Measurements from ENCODE around the gene PJVK. TPM values are rescaled to one million over a fixed set of nuclear protein-coding genes. Genes with fewer than 3 reads are reported as not detected.

Gene PJVK
- total RNA-seq, 1 experiment from 2014 or later = 2.5 TPM

DNA sequence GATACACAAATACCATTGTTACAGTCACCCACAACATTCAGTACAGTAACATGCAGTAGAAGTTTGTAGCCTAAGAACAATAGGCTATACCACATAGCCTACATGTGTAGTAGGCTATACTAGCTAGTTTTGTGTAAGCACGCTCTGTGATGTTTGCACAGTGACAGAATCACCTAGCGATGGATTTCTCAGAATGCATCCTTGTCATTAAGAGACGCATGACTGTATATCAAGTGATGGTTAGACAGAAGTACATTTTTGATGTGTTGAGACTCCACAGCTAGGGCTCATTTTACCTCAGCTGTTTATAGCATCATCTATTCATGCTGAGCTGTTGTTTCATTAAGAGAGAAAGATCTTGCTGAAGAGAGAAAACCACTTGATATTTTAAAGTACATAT, 48.5 kb downstream of the PJVK start (continued):
- TF ChIP-seq, protein P1, sequence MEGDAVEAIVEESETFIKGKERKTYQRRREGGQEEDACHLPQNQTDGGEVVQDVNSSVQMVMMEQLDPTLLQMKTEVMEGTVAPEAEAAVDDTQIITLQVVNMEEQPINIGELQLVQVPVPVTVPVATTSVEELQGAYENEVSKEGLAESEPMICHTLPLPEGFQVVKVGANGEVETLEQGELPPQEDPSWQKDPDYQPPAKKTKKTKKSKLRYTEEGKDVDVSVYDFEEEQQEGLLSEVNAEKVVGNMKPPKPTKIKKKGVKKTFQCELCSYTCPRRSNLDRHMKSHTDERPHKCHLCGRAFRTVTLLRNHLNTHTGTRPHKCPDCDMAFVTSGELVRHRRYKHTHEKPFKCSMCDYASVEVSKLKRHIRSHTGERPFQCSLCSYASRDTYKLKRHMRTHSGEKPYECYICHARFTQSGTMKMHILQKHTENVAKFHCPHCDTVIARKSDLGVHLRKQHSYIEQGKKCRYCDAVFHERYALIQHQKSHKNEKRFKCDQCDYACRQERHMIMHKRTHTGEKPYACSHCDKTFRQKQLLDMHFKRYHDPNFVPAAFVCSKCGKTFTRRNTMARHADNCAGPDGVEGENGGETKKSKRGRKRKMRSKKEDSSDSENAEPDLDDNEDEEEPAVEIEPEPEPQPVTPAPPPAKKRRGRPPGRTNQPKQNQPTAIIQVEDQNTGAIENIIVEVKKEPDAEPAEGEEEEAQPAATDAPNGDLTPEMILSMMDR (IDR thresholded peaks at IDR 0.05) = no peak
- TF ChIP-seq, protein P2, sequence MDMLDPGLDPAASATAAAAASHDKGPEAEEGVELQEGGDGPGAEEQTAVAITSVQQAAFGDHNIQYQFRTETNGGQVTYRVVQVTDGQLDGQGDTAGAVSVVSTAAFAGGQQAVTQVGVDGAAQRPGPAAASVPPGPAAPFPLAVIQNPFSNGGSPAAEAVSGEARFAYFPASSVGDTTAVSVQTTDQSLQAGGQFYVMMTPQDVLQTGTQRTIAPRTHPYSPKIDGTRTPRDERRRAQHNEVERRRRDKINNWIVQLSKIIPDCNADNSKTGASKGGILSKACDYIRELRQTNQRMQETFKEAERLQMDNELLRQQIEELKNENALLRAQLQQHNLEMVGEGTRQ (CRISPR knock-in tag; IDR thresholded peaks at IDR 0.05) = no peak
- TF ChIP-seq ZNF512 (CRISPR knock-in tag; IDR thresholded peaks at IDR 0.05; ENCODE audit: borderline replicate concordance) (no peak), MAX (CRISPR knock-in tag; IDR thresholded peaks at IDR 0.05) (no peak), ZNF396 (CRISPR knock-in tag; IDR thresholded peaks at IDR 0.05; ENCODE audit: borderline replicate concordance) (no peak), ZNF425 (CRISPR knock-in tag; conservative IDR thresholded peaks at IDR 0.05) (no peak), ELF4 (CRISPR knock-in tag; IDR thresholded peaks at IDR 0.05; ENCODE audit: low read depth) (no peak), GTF2I (CRISPR knock-in tag; conservative IDR thresholded peaks at IDR 0.05) (no peak), MYBL2 (CRISPR knock-in tag; IDR thresholded peaks at IDR 0.05) (no peak), ZNF232 (CRISPR knock-in tag; IDR thresholded peaks at IDR 0.05) (no peak)
- TF ChIP-seq, protein P3, sequence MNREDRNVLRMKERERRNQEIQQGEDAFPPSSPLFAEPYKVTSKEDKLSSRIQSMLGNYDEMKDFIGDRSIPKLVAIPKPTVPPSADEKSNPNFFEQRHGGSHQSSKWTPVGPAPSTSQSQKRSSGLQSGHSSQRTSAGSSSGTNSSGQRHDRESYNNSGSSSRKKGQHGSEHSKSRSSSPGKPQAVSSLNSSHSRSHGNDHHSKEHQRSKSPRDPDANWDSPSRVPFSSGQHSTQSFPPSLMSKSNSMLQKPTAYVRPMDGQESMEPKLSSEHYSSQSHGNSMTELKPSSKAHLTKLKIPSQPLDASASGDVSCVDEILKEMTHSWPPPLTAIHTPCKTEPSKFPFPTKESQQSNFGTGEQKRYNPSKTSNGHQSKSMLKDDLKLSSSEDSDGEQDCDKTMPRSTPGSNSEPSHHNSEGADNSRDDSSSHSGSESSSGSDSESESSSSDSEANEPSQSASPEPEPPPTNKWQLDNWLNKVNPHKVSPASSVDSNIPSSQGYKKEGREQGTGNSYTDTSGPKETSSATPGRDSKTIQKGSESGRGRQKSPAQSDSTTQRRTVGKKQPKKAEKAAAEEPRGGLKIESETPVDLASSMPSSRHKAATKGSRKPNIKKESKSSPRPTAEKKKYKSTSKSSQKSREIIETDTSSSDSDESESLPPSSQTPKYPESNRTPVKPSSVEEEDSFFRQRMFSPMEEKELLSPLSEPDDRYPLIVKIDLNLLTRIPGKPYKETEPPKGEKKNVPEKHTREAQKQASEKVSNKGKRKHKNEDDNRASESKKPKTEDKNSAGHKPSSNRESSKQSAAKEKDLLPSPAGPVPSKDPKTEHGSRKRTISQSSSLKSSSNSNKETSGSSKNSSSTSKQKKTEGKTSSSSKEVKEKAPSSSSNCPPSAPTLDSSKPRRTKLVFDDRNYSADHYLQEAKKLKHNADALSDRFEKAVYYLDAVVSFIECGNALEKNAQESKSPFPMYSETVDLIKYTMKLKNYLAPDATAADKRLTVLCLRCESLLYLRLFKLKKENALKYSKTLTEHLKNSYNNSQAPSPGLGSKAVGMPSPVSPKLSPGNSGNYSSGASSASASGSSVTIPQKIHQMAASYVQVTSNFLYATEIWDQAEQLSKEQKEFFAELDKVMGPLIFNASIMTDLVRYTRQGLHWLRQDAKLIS (CRISPR knock-in tag; IDR thresholded peaks at IDR 0.05; ENCODE audit: borderline replicate concordance) = no peak
- TF ChIP-seq, protein P4, sequence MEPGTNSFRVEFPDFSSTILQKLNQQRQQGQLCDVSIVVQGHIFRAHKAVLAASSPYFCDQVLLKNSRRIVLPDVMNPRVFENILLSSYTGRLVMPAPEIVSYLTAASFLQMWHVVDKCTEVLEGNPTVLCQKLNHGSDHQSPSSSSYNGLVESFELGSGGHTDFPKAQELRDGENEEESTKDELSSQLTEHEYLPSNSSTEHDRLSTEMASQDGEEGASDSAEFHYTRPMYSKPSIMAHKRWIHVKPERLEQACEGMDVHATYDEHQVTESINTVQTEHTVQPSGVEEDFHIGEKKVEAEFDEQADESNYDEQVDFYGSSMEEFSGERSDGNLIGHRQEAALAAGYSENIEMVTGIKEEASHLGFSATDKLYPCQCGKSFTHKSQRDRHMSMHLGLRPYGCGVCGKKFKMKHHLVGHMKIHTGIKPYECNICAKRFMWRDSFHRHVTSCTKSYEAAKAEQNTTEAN (CRISPR knock-in tag; IDR thresholded peaks at IDR 0.05) = no peak

- no peak for DNase-seq (ENCODE audit: low spot score)
- H3K36me3 Mint-ChIP-seq = peaks cover 34% of the 10 kb centered on the region
- peaks cover 2% of the 10 kb centered on the region; the same call in 1 of the 2 replicates for H3K27me3 Mint-ChIP-seq (ENCODE audit: low read depth)
- peaks cover 19% of the 10 kb centered on the region for H3K4me1 Mint-ChIP-seq
- no peaks in the 10 kb centered on the region for H3K9me3 Mint-ChIP-seq
- no peak overlapping the region for H3K27ac Mint-ChIP-seq
- ATAC-seq = no peak
- ChIA-PET POLR2A (interaction anchor here (0.6 kb wide), 1 partner anchor 52 kb away, joined by 3 read pairs; the partner anchor contains the start of genes PJVK and PRKRA), CTCF (no interaction called here)
- H3K4me3 Mint-ChIP-seq = no peak overlapping the region
- TF ChIP-seq MLX (CRISPR knock-in tag; IDR thresholded peaks at IDR 0.05) = no peak
- no peak for TF ChIP-seq GABPB1 (CRISPR knock-in tag; IDR thresholded peaks at IDR 0.05)
- no peak for TF ChIP-seq KAT7 (CRISPR knock-in tag; IDR thresholded peaks at IDR 0.05; ENCODE audit: borderline replicate concordance)
- TF ChIP-seq SP1 (CRISPR knock-in tag; conservative IDR thresholded peaks at IDR 0.05) = no peak
- TF ChIP-seq, protein P5, sequence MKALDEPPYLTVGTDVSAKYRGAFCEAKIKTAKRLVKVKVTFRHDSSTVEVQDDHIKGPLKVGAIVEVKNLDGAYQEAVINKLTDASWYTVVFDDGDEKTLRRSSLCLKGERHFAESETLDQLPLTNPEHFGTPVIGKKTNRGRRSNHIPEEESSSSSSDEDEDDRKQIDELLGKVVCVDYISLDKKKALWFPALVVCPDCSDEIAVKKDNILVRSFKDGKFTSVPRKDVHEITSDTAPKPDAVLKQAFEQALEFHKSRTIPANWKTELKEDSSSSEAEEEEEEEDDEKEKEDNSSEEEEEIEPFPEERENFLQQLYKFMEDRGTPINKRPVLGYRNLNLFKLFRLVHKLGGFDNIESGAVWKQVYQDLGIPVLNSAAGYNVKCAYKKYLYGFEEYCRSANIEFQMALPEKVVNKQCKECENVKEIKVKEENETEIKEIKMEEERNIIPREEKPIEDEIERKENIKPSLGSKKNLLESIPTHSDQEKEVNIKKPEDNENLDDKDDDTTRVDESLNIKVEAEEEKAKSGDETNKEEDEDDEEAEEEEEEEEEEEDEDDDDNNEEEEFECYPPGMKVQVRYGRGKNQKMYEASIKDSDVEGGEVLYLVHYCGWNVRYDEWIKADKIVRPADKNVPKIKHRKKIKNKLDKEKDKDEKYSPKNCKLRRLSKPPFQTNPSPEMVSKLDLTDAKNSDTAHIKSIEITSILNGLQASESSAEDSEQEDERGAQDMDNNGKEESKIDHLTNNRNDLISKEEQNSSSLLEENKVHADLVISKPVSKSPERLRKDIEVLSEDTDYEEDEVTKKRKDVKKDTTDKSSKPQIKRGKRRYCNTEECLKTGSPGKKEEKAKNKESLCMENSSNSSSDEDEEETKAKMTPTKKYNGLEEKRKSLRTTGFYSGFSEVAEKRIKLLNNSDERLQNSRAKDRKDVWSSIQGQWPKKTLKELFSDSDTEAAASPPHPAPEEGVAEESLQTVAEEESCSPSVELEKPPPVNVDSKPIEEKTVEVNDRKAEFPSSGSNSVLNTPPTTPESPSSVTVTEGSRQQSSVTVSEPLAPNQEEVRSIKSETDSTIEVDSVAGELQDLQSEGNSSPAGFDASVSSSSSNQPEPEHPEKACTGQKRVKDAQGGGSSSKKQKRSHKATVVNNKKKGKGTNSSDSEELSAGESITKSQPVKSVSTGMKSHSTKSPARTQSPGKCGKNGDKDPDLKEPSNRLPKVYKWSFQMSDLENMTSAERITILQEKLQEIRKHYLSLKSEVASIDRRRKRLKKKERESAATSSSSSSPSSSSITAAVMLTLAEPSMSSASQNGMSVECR (CRISPR knock-in tag; IDR thresholded peaks at IDR 0.05; ENCODE audit: borderline replicate concordance) = no peak
- no peak for TF ChIP-seq NFYB (CRISPR knock-in tag; conservative IDR thresholded peaks at IDR 0.05; ENCODE audit: low read depth)
Observed at GRCh38 chr2:178502751-178503150, 51.6 kb downstream of the PJVK start.

Data from WTC11 (cell line).